AML-193 (cell line): ENCODE data around the gene HSPA12B.

ENCODE experiments used
- DNase-seq, 2 experiments: peaks; one replicate each; lab custom pipeline; 2025; lab: John Stamatoyannopoulos, UW

HSPA12B gene

DNA sequence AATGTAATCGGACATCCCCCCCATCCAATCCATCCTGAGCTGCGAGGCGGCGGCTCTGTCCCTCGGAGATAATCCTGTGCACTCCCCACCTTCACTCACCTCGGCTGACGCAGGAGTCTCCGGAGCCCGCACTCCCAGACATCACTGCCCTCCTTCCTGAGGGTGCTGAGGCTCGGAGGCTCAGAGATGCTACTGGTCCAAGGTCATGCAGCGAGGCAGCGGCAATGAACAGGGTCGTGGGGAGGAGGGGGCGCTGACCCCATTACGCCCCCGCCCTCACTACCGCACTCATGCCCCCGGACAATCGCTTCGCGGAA is 34.6 kb downstream of the HSPA12B start:
- DNase-seq: no peak

DNA sequence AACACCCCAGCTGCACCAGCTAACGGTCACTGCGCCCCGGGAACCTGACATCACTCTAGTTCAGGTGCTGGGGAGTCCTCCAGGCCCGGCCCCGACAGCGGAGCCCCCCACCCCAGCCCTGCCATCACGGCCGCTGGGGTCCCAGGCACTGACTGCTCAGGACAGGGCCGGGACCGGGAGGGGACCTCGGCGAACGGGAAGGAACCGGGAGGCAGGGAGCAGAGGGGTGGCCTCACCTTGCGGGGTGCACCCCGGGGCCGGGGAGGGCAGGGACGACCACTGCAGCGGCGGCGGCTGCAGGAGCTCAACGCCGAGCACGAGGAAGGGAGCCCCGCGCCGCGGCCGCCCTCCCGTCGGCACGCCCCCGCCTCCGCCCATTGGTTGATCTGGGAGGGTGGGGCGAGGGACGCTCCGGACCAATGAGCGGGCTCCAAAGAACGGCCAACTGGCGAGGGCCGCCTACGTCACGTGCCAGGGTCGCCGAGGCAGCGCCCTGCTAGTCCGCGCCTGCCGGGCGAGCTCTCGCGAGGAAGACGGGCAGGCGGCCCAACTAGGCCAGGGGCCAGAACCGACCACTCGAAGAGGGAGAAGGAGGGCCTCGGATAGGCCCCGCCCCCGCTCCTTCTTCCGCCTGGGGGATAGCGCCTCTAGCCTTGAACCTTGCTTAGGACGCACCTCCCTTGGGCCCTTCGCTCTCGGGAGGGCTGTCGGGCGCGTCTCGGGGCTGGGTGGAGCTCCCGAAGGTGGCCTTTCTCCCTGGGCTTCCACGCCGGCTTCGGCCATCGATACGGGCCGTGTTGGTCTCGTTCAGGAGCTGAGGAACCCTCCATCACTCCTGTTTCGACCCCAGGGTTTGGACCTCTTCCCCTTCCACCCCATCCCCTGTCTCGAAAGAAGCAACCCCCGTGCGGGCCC is 35.2 kb downstream of the HSPA12B start, which contains the start of gene ADISSP:
Gene ADISSP (minus strand): TSS at position 327 of the 915 bp plus-strand sequence. CDS start 7,653 bp downstream, outside the sequence.
- peak; percentile 95 to 98 for DNase-seq

DNA sequence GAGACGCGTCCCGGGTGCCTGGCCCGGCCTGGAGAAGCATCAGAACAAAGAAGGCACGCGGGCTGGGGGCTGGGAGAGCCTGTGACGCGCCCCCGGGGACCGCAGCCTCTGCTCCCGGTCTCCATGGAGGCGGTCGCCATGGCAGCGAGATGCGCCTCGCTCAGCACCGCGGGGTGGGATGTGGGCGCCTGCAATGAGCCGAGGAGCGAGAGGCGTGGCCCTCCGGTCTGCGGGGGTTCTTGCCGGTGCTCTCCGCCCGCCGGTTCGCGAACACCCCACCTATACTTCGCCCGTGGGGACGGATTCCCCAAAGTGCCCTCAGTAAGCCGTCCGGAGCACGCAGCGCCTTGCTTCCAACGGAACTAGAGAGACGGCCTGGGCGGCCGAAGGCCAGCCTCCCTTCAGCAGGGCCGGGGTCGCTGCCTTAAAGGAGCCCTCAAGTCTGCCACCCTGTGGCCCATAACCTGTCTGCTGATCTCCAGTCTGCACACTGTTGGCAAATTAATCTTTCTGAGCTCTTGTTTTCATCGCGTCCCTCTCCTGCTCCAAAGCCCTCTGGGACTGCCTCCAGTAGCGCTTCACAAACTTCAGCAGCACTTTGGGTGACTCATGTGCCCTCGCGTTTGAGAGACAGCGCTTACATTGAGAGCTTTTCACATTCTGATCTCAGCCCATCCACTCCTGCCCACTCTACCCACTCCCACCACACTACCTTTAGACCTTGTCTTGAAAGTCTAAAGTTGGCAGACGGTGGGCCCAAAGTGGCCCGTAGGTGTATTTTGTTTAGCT is 36.1 kb downstream of the HSPA12B start:
- peak; percentile 59 to 61 for DNase-seq

DNA sequence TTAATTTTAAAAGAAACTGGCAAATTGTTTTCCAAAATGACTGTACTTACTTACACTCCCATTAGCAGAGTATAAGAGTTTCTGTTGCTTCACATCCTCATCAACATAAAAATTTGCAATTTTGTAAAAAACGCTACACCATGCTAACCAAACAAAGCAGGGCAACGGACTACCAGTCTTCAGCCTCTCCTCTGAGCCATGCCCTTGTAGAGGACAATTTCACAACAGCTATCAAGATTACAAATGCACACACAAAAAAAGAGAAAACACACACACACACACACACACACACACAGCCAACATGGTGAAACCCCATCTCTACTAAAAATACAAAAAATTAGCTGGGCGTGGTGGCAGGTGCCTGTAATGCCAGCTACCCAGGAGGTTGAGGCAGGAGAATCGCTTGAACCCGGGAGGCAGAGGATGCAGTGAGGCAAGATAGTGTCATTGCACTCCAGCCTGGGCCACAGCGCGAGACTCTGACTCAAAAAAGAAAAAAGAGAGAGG is 39.1 kb downstream of the HSPA12B start:
- no peak for DNase-seq

DNA sequence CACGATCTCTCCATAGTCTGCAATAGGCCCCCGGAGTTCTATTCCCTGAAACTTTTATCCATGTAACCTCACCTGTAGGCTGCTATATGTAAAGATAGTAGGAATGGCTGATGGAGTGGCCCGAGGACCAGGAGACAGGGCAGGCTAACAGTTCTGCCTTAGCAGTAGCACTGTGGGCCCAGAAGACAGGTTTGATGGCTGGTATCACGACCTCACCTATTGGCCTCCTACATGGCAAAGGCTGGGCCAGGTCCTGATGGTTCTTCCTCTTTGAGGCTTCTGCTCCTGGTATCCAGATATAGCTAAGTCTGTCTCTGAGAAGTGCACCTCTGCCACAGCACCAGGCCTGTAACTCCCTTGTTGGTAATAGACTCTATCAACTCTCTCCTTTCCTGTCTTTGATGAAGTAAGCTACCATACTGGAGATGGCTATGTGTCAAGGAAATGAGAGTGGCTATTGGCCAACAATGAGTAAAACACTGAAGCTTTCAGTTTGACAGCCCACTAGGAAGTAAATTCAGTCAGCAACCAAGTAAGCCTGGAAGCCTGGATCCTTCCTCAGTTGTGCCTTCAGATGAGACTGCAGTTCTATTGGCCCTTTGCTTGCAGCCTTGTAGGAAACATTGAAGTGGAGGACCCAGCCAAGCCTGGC is 43.1 kb downstream of the HSPA12B start:
- no peak for DNase-seq

DNA sequence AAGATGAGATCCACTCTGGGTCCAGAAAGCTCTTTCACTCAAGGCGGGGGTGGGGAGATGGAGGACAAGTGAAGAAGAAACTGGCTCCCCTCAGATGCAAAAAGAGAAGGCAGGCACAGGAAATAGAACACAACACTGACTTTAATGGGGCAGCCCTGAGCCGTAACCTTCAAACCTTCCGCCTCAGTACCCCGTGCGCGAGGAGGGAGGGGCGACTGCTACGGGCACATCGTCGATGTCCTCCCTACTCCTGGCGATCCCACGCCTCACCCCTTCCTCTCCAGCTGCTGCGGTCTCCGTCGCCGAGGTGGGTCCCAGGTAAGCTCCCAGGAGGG is 44.9 kb downstream of the HSPA12B start:
- DNase-seq: no peak

DNA sequence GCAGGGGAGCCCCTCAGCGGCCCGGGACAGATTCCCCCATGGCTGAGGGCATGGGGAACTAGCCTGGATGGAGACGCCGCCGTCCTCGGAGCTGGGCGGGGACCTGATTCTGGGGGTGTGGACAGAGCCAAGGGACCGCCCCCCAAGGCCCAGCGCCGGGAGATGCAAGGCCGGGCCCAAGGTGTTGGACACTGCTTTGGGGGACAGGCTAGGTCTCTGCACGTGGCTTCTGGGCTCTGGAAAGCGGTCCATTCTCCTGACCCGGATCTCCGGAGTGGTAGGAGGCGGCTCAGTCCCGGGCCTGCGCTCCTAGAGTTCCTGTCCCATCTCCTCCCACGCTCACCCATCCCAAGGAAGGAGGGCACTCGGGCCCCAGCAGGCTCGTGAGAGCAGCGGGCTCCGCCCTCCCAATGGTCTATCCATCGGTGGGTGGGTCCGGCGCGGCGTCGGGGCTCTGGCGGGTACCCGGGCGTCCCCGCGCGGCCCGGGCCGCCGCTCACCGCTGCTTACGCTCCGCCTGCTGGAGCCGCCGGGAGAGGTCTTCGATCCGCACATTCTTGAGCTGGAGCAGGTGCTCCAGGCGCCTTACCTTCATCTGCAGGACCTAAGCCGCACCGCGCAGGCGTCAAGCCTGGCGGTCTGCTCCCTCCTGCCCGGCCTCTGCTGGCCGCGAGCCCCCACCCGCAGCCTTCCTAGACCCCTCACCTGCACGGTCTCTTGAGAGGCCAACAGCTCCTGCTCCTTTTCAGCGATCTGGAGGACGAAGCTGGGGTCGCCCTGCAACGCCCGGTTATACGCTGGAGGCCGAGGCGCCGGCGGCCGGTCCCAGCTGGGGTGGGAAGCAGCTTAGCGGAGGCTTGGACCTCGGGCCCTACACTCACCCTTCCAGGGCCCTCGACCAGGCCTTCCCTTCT is 45.5 kb downstream of the HSPA12B start:
- DNase-seq: no peak

DNA sequence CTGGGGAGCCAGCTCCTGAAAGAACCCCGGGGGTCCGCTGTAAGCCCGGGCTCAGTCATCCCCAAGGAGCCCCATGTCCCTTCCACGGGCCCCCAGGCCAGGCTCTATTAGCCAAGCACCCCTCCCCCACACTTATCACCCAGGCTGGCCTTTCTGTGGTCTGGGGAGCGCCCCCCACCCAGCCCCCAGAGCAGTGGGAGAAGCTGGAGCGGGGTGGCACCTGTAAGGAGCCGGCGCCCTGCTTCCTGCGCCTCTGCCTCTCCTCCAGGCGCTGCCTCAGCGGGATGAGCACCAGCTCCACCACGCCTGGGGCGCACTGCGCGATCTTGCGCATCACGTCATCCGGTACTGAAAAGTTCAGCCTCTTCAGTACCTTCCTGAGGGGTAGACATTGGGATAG is 46.5 kb downstream of the HSPA12B start:
- no peak for DNase-seq

DNA sequence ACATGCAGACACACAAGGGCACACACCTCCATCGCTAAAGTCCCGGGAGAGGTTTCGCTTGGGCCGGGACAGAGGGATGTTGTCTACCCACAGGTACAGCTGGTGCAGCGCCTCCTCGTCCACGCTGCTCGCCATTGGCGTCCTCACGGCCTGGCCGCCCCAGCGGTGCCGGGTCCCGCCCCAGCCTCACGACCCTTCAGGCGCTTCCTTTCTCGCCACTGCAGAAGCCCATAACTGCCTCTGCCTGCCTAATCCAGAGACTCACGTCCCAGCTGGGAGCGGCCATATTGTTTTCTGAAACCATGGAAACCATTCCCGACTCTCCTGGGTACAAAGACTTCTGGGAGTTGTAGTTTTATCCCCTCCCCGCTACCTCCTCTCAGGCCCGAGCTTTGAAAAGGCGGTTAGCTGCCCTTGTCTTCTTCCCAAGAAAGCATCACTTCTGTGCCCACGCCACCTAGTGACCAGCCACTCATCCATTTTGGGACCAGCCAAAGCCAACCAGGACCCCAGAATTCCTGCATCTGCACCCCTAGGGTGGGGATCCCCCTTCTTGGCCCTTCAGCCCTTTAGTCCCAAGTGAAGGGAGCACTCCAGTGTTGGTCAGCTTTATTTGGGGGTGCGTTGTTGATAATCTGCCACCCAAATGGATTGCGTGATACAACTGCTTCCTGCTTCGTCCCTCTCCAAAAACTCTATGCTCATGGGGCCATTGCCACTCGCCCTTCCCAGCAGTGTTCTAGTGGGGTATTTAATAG is 48.8 kb downstream of the HSPA12B start, which contains the start of gene SPEF1:
Gene SPEF1 (minus strand): TSS at position 296 of the 758 bp plus-strand sequence. CDS start 161 bp downstream, at position 135.
- DNase-seq: peak; percentile 69 to 81

DNA sequence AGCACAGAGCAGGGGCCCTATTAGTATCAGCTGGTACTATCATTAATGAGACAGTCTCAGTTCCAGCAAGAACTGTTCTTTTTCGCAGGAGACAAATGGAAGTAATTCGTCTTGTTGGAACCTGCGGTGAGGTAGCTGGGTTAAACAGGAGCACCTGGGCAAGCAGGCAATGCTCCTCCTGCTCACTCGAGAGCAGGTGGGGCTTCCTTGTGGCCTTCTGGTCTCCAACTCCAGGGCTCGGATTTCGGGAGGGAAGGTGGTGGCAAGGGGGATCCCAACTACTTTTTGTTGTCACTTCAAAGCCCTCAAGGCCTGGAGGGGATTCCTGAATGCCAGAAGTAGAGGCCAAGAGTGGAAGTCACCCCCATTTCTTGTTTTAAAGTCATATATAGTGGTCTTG is 50.1 kb downstream of the HSPA12B start:
- no peak for DNase-seq

DNA sequence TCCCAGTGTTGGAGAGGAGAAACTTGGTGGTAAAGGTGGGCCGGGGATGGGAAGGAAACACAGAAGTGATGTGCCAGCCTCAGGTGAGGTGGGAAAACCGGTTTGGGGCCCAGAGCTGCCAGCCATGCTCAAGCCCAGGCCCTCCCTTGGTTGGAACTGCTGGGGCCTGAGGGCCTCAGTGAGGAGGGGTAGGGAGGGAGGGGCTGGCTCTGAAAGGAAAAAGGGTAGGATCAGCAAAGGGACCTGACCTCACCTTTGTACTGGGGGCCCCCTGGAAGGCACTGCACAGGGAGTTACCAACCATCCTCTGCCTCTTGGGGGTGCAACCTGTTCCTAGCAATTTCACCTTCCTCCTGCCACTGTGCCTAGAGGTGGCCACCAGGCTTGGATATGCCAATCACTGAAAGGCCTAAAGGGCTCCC is 50.6 kb downstream of the HSPA12B start:
- DNase-seq: no peak

DNA sequence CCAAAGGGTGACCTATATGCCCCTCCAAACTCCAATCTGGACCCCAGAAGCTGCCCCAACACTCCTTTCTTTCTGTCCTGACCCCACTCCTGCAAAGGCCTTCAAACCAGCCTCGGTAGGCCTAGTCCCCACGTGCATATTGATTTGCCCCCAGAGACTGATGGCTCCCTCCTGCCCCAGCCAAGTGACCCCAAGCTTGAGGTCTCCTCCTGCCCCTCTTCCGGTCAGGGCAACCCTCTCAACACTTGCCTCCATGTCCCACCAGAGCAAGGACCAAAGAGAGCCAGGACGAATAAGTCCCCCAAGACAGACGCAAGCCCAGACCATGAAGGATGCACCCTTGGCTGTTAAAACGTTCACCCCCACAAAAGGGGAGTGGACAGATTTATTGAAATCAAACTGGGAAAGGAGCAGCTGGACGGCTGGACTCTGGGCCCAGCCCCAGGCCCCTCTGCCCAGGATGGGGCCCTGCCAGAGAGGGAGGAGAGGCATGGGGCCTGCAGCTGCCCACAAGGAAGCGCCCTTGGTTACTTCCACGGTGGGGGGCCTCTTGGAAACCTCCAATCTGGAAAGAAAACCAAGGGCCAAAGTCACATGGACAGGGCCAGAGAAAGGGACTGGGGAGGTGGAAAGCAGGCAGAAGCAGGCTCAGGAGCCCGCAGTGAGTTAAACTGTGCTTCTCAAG is 51.2 kb downstream of the HSPA12B start:
- DNase-seq: no peak

DNA sequence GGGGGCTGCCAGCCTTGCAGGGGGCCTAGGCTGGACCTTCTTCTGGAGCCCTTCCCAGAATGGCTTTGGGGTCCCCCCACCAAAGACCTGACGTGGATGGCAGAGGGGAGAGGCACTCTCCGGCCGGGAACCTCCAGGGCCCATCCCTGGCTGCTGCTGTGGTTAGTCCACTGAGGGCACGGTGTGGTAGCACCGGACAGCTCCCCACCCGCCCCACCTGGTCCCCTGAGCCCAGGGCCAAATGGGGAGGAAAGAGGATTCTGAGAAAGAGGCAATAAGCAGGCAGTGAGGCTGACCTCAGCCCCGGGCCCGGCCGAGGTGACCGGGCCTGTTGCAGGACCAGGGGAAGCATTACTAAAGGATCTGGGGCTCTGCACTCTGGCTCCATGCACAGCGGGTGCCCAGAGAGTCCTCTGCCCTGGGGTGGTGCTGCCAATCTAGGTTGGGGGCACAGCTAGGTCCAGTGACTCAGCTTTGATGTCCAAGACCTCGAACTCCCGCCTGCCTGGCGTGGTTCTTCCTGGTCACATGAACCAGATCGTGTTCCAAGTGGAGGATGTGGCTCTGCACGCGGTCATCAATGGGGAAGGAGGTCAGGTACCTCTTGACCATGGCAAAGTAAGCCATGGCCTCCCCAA is 51.9 kb downstream of the HSPA12B start:
- no peak for DNase-seq

DNA sequence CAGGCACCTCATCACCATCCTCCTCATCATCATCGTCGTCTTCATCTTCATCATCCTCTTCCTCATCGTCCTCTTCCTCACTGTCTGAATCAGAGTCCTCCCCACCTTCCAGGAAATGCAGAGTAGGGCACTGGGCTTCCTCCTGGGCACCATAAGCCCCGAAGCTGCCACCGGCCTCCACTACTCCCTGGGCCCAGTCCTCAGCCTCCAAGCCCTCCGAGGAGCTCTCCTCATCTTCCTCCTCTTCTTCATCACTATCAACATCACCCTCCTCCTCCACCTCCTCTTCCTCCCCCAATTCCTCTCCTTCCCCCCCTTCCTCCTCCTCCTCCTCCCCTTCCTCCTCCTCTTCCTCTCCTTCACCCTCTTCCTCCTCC is 52.4 kb downstream of the HSPA12B start:
- no peak for DNase-seq

DNA sequence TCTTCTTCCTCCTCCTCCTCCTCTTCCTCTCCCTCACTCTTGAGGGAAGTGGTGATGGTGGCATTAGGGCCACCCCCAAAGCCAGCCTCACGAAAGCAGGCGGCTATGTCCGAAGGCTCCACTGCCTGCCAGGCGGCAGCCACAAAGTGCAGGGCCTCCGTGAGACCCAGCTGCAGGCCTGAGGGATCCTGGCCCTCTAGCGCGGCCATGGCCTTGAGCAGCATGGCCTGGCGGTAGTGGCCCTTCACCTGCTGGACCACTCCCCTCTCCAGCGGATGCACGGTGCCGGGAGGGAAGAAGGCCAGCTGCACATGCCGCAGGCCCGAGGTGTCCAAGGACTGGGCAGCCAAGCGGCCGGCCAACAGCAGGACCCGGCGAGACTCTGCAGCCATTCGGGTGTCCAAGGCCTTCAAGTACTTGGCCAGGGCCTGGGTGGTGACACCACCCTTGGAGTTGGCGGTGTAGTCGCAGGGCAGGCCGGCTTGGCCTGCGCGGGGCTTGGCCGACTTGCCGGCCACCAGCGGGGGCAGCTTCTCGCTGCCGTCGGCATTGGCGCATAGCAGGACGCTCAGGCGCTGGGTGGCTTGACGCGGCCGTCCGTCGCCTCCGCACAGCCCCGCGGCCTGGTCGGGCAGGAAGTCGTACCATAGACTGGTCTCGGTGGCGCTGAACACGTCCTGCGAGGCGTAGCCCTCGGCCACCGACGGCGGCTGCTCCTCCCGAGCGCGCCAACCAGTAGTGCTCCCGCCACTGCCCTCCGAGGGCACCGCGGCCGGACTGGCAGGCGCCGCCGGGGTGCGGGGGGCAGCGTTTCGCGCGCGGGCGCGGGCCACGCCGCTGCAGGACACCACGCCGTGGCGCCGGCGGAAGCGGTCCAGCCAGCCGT is 53.0 kb downstream of the HSPA12B start:
- no peak for DNase-seq

DNA sequence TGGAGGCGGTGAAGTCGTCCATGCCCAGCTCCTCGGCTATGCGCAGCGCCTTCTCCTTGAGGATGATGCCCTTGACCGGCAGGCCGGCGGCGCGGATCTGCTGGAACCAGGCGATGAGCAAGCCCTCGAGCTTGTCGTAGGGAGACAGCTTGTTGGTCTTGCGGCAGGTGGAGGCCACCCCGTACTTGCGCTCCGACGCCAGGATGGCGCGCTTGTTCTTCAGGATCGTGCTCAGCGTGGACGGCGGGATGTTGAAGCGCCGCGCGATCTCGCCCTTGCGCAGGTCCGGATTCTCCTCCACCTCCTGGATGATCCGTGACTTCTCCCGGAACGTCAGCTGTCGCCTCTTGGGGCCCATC is 53.6 kb downstream of the HSPA12B start:
- DNase-seq: no peak

DNA sequence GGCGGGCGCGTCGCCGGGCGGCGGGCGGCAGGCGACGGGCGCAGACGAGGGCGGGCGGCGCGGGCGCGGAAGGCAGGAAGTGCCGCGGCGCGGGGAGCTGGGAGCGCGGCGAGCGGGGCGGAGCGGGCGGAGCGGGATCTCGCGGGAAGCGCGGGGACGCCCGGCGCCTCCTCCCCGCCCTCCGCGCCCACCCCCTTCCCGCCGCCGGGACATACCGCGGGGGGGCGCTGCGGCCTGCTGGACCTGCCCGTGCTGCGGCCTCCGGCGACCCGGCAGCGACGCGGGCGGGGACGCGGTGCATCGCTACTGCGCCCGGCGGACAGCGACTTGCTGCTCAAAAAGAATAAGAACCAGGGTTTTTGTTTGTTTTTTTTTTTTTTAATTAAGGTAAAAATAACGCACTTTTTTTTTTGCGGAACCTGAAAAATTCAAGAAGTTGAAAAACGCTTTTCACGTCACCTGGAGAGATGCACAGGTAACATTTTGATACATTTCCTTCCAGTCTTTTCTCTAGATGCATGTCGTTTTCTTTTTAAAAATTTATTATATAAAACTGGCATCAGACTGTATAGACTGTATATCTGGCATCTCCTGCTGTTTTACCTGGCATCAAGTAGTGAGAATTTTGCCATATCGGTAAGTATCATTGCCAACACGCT is 54.3 kb downstream of the HSPA12B start, which contains the start of gene CENPB:
Gene CENPB (minus strand): TSS at position 76 of the 659 bp plus-strand sequence. CDS start 257 bp downstream, outside the sequence.
- DNase-seq: peak; percentile 79 to 81
